GM23338 (cell line): ENCODE data around the gene AGBL4. TPM values are rescaled to one million over a fixed set of nuclear protein-coding genes. Genes with fewer than 3 reads are reported as not detected.

Source experiments
- ATAC-seq: fragments of 200-7000 bp; cut with Tn5 transposase; 3 replicates; pipeline ENCODE4 v1.9.1; 2020
- DNase-seq: peaks from one replicate; pipeline ENCODE4 v3.0.0-alpha.2; 2015; ENCODE audit warnings: low spot score
- H2AFZ ChIP-seq: fragments of 200-600 bp; sonication (generic); 2 replicates; pipeline ENCODE4 v1.8.0; 2016; ENCODE audit warnings: antibody characterized with exemption, mild to moderate bottlenecking, moderate library complexity
- H3F3A ChIP-seq: fragments of 200-600 bp; sonication (generic); replicated peaks from 2 replicates; pipeline ENCODE4 v1.8.0; 2017; ENCODE audit warnings: antibody characterized with exemption, mixed run types, low read depth
- H3K27ac ChIP-seq: fragments of 200-600 bp; sonication (generic); 2 replicates; pipeline ENCODE4 v1.6.1; 2016; ENCODE audit warnings: low read depth
- H3K27me3 ChIP-seq: fragments of 200-600 bp; sonication (generic); 2 replicates; pipeline ENCODE4 v1.8.0; 2016; ENCODE audit warnings: mild to moderate bottlenecking, mixed run types, moderate library complexity; ENCODE audit not compliant: insufficient read depth
- H3K36me3 ChIP-seq: fragments of 200-600 bp; sonication (generic); 2 replicates; pipeline ENCODE4 v1.8.0; 2016; ENCODE audit warnings: mild to moderate bottlenecking; ENCODE audit not compliant: insufficient read depth
- H3K4me1 ChIP-seq: fragments of 200-600 bp; sonication (generic); 2 replicates; pipeline ENCODE4 v1.8.0; 2016; ENCODE audit warnings: mild to moderate bottlenecking, moderate library complexity; ENCODE audit not compliant: insufficient read depth
- H3K4me2 ChIP-seq: fragments of 200-600 bp; sonication (generic); 2 replicates; pipeline ENCODE4 v1.7.1; 2017; ENCODE audit warnings: mixed run types
- H3K4me3 ChIP-seq: fragments of 200-600 bp; sonication (generic); 2 replicates; pipeline ENCODE4 v1.6.1; 2016; ENCODE audit warnings: mixed run types
- H3K79me2 ChIP-seq: fragments of 200-600 bp; sonication (generic); replicated peaks from 2 replicates; pipeline ENCODE4 v1.8.0; 2017; ENCODE audit warnings: mild to moderate bottlenecking; ENCODE audit not compliant: insufficient read depth
- H3K9me2 ChIP-seq: fragments of 200-600 bp; sonication (generic); 2 replicates; pipeline ENCODE4 v1.8.0; 2017; ENCODE audit not compliant: insufficient read depth
- H4K20me1 ChIP-seq: fragments of 200-600 bp; sonication (generic); replicated peaks from 2 replicates; pipeline ENCODE4 v1.8.0; 2017; ENCODE audit warnings: mild to moderate bottlenecking; ENCODE audit not compliant: insufficient read depth
- H3K27ac Mint-ChIP-seq: 2 replicates; pipeline ENCODE4 v1.8.0; 2020; ENCODE audit warnings: inconsistent platforms, mild to moderate bottlenecking, moderate library complexity, mixed read lengths
- H3K27me3 Mint-ChIP-seq: 3 replicates; pipeline ENCODE4 v1.8.0; 2022; ENCODE audit warnings: low read depth, mild to moderate bottlenecking, moderate library complexity, mixed read lengths, inconsistent platforms; ENCODE audit not compliant: insufficient read depth, poor library complexity
- H3K36me3 Mint-ChIP-seq: 3 replicates; pipeline ENCODE4 v1.8.0; 2021; ENCODE audit warnings: low read depth, mild to moderate bottlenecking, inconsistent platforms, moderate library complexity, mixed read lengths
- H3K4me1 Mint-ChIP-seq: 3 replicates; pipeline ENCODE4 v1.8.0; 2020; ENCODE audit warnings: mild to moderate bottlenecking, inconsistent platforms, mixed read lengths
- H3K4me3 Mint-ChIP-seq: 3 replicates; pipeline ENCODE4 v1.8.0; 2021; ENCODE audit warnings: moderate library complexity, mild to moderate bottlenecking, inconsistent platforms, mixed read lengths
- H3K9me3 Mint-ChIP-seq: 3 replicates; pipeline ENCODE4 v1.8.0; 2020; ENCODE audit warnings: moderate library complexity, mild to moderate bottlenecking, inconsistent platforms, mixed read lengths
- JUNB ChIP-seq: IDR thresholded peaks from one replicate; pipeline ENCODE4 v1.6.1; 2016; ENCODE audit warnings: antibody characterized with exemption; ENCODE audit not compliant: unreplicated experiment
- NANOG ChIP-seq: IDR thresholded peaks from 2 replicates; pipeline ENCODE4 v1.6.1; 2016; ENCODE audit warnings: antibody characterized with exemption, borderline replicate concordance
- POLR2AphosphoS5 ChIP-seq: IDR thresholded peaks from 2 replicates; pipeline ENCODE4 v1.6.1; 2016; ENCODE audit warnings: antibody characterized with exemption, low read depth
- ZNF114 ChIP-seq: fragments of 250-450 bp; sonication (Bioruptor Pico); IDR thresholded peaks from 2 replicates; pipeline ENCODE4 v1.5.0; 2020; ENCODE audit warnings: mild to moderate bottlenecking, moderate library complexity
- polyA plus RNA-seq: library from polyadenylated mRNA; unstranded; fragments of >200 nt; fragmentation: Nextera tagmentation; extraction: Ambion mirVana; gene quantifications from 2 replicates; pipeline ENCODE4 v1.2.1, GENCODE V29; 2016
- total RNA-seq: library from RNA; depleted of rRNA; stranded (reverse); fragments of >200 nt; shearing (Covaris generic); gene quantifications from 2 replicates; pipeline ENCODE4 v1.2.3, GENCODE V29; 2014
- TF ChIP-seq, protein P1 (sequence below): fragments of 250-450 bp; sonication (Bioruptor Pico); IDR thresholded peaks from 2 replicates; pipeline ENCODE4 v1.5.0; 2020; ENCODE audit warnings: mild to moderate bottlenecking, moderate library complexity
- TF ChIP-seq, protein P2 (sequence below): IDR thresholded peaks from one replicate; pipeline ENCODE4 v1.6.1; 2018; ENCODE audit warnings: antibody characterized with exemption; ENCODE audit not compliant: unreplicated experiment

AGBL4 gene
- total and polyA plus RNA-seq, 2 experiments from 2014 or later = 0.91 to 1.5 TPM

DNA sequence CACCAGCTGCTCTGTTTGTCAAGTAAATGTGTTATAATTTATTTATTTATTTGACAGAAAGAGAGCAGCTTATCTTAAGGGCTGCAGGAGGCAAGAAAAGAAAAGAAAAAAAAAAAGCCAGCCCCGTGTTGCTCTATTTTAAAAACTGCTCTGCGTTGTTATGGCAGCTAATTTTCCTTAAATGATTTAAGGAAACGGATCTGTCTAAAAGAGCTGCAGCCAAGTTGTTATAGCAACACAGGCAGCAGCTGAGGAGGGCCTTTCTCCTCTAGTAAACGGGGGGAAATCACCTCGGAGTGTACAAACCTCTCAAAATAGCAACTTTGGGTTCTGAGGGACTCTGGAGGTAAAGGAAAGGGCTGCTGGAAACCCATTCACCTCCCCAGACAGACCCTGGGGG lies 1396.3 kb downstream of the AGBL4 start (continued):
- TF ChIP-seq POLR2AphosphoS5 (no peak), NANOG (no peak)
- TF ChIP-seq, protein P1, sequence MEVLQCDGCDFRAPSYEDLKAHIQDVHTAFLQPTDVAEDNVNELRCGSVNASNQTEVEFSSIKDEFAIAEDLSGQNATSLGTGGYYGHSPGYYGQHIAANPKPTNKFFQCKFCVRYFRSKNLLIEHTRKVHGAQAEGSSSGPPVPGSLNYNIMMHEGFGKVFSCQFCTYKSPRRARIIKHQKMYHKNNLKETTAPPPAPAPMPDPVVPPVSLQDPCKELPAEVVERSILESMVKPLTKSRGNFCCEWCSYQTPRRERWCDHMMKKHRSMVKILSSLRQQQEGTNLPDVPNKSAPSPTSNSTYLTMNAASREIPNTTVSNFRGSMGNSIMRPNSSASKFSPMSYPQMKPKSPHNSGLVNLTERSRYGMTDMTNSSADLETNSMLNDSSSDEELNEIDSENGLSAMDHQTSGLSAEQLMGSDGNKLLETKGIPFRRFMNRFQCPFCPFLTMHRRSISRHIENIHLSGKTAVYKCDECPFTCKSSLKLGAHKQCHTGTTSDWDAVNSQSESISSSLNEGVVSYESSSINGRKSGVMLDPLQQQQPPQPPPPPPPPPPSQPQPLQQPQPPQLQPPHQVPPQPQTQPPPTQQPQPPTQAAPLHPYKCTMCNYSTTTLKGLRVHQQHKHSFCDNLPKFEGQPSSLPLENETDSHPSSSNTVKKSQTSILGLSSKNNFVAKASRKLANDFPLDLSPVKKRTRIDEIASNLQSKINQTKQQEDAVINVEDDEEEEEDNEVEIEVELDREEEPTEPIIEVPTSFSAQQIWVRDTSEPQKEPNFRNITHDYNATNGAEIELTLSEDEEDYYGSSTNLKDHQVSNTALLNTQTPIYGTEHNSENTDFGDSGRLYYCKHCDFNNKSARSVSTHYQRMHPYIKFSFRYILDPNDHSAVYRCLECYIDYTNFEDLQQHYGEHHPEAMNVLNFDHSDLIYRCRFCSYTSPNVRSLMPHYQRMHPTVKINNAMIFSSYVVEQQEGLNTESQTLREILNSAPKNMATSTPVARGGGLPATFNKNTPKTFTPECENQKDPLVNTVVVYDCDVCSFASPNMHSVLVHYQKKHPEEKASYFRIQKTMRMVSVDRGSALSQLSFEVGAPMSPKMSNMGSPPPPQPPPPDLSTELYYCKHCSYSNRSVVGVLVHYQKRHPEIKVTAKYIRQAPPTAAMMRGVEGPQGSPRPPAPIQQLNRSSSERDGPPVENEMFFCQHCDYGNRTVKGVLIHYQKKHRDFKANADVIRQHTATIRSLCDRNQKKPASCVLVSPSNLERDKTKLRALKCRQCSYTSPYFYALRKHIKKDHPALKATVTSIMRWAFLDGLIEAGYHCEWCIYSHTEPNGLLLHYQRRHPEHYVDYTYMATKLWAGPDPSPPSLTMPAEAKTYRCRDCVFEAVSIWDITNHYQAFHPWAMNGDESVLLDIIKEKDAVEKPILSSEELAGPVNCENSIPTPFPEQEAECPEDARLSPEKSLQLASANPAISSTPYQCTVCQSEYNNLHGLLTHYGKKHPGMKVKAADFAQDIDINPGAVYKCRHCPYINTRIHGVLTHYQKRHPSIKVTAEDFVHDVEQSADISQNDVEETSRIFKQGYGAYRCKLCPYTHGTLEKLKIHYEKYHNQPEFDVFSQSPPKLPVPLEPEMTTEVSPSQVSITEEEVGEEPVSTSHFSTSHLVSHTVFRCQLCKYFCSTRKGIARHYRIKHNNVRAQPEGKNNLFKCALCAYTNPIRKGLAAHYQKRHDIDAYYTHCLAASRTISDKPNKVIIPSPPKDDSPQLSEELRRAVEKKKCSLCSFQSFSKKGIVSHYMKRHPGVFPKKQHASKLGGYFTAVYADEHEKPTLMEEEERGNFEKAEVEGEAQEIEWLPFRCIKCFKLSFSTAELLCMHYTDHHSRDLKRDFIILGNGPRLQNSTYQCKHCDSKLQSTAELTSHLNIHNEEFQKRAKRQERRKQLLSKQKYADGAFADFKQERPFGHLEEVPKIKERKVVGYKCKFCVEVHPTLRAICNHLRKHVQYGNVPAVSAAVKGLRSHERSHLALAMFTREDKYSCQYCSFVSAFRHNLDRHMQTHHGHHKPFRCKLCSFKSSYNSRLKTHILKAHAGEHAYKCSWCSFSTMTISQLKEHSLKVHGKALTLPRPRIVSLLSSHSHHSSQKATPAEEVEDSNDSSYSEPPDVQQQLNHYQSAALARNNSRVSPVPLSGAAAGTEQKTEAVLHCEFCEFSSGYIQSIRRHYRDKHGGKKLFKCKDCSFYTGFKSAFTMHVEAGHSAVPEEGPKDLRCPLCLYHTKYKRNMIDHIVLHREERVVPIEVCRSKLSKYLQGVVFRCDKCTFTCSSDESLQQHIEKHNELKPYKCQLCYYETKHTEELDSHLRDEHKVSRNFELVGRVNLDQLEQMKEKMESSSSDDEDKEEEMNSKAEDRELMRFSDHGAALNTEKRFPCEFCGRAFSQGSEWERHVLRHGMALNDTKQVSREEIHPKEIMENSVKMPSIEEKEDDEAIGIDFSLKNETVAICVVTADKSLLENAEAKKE (CRISPR knock-in tag) = no peak

DNA sequence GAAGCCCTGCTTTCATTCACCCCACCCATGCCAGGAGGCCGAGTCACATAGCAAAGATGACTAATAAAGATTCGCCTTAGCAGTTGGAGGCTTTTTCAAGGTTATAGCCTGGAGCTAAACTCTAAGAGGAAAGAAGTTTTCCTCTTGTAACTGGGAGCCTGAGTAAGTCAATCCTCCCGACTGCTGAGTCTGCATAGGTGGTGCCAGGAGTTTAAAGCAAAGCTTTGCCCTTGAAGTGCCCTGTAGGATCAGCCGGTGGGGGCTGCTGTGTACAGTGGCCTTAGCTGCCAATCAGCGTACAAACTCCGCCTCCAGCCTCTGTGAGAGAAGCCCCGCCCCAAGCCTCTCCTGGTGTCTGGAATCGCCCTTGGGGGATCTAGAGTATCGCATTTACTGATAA lies 1404.2 kb downstream of the AGBL4 start:
- H2AFZ ChIP-seq = peak overlapping the region; percentile 78; the same call in 1 of the 2 replicates
- H3K4me1 ChIP-seq = peaks cover 6% of the 10 kb centered on the region
- H3K4me3 ChIP-seq = no peak overlapping the region
- TF ChIP-seq ZNF114 = no peak
- TF ChIP-seq JUNB = no peak
- TF ChIP-seq, protein P1 (CRISPR knock-in tag) = no peak
- TF ChIP-seq, protein P2, sequence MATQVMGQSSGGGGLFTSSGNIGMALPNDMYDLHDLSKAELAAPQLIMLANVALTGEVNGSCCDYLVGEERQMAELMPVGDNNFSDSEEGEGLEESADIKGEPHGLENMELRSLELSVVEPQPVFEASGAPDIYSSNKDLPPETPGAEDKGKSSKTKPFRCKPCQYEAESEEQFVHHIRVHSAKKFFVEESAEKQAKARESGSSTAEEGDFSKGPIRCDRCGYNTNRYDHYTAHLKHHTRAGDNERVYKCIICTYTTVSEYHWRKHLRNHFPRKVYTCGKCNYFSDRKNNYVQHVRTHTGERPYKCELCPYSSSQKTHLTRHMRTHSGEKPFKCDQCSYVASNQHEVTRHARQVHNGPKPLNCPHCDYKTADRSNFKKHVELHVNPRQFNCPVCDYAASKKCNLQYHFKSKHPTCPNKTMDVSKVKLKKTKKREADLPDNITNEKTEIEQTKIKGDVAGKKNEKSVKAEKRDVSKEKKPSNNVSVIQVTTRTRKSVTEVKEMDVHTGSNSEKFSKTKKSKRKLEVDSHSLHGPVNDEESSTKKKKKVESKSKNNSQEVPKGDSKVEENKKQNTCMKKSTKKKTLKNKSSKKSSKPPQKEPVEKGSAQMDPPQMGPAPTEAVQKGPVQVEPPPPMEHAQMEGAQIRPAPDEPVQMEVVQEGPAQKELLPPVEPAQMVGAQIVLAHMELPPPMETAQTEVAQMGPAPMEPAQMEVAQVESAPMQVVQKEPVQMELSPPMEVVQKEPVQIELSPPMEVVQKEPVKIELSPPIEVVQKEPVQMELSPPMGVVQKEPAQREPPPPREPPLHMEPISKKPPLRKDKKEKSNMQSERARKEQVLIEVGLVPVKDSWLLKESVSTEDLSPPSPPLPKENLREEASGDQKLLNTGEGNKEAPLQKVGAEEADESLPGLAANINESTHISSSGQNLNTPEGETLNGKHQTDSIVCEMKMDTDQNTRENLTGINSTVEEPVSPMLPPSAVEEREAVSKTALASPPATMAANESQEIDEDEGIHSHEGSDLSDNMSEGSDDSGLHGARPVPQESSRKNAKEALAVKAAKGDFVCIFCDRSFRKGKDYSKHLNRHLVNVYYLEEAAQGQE = no peak

More for the DNA sequence above, 1404.2 kb downstream of the AGBL4 start:
- Histone ChIP-seq H3K27me3 (no peaks in the 10 kb centered on the region), H3K4me2 (peak overlapping the region; percentile 58; the same call in 1 of the 2 replicates), H3K79me2 (no peaks in the 10 kb centered on the region), H3K9me2 (no peaks in the 10 kb centered on the region), H3K36me3 (no peaks in the 10 kb centered on the region), H3K27ac (no peak overlapping the region), H4K20me1 (no peaks in the 10 kb centered on the region), H3F3A (no peaks in the 10 kb centered on the region)
- Mint-ChIP-seq H3K4me1 (peaks cover 12% of the 10 kb centered on the region; the same call in 2 of the 3 replicates), H3K4me3 (no peak overlapping the region), H3K36me3 (no peaks in the 10 kb centered on the region), H3K9me3 (no peaks in the 10 kb centered on the region), H3K27me3 (peaks cover 6% of the 10 kb centered on the region), H3K27ac (no peak overlapping the region)
- ATAC-seq = peak; percentile 99
- DNase-seq = peak; percentile 89
